WTC11 (cell line): ENCODE measurements around the gene THRSP. TPM values are rescaled to one million over a fixed set of nuclear protein-coding genes. Genes with fewer than 3 reads are reported as not detected.

Source experiments
- ATAC-seq: fragments of 200-7000 bp; cut with Tn5 transposase; 2 replicates; pipeline ENCODE4 v1.10.0; 2021; ENCODE audit warnings: mild to moderate bottlenecking, moderate library complexity
- CTCF ChIA-PET: fragments of 300-600 bp; sonication (Branson Sonifier 250); formaldehyde crosslinking; loops from one replicate; lab custom pipeline; 2021; ENCODE audit warnings: antibody characterized with exemption; lab: Charles Lee
- POLR2A ChIA-PET: fragments of 350-600 bp; sonication (Branson Sonifier 250); formaldehyde crosslinking; loops from one replicate; lab custom pipeline; 2021; ENCODE audit warnings: antibody characterized with exemption; lab: Charles Lee
- DNase-seq: peaks from one replicate; pipeline ENCODE4 v3.0.0; 2021; ENCODE audit warnings: low spot score
- H3K27ac Mint-ChIP-seq: 2 replicates; pipeline ENCODE4 v1.8.0; 2021; ENCODE audit warnings: mixed read lengths
- H3K27me3 Mint-ChIP-seq: 2 replicates; pipeline ENCODE4 v1.8.0; 2021; ENCODE audit warnings: low read depth, mild to moderate bottlenecking, moderate library complexity, mixed read lengths
- H3K36me3 Mint-ChIP-seq: 2 replicates; pipeline ENCODE4 v1.8.0; 2021; ENCODE audit warnings: mixed read lengths
- H3K4me1 Mint-ChIP-seq: 2 replicates; pipeline ENCODE4 v1.8.0; 2022; ENCODE audit warnings: mixed read lengths
- H3K4me3 Mint-ChIP-seq: 2 replicates; pipeline ENCODE4 v1.8.0; 2021; ENCODE audit warnings: mild to moderate bottlenecking, moderate library complexity, mixed read lengths
- H3K9me3 Mint-ChIP-seq: 2 replicates; pipeline ENCODE4 v1.8.0; 2021; ENCODE audit warnings: mixed read lengths
- CREM ChIP-seq: sonication (generic); formaldehyde crosslinking; IDR thresholded peaks from 2 replicates; pipeline ENCODE4 v1.8.1; 2022; ENCODE audit warnings: mild to moderate bottlenecking, missing genetic modification reagents, moderate library complexity
- FOXJ3 ChIP-seq: sonication (generic); formaldehyde crosslinking; IDR thresholded peaks from 2 replicates; pipeline ENCODE4 v1.9.0; 2021; ENCODE audit warnings: missing genetic modification reagents, mild to moderate bottlenecking, borderline replicate concordance
- FOXK1 ChIP-seq: sonication (generic); formaldehyde crosslinking; IDR thresholded peaks from 2 replicates; pipeline ENCODE4 v1.8.0; 2022; ENCODE audit warnings: mild to moderate bottlenecking, moderate library complexity, missing genetic modification reagents
- FOXP1 ChIP-seq: sonication (generic); formaldehyde crosslinking; IDR thresholded peaks from 2 replicates; pipeline ENCODE4 v1.8.0; 2022; ENCODE audit warnings: missing genetic modification reagents, mild to moderate bottlenecking, moderate library complexity, borderline replicate concordance
- GABPB1 ChIP-seq: sonication (generic); formaldehyde crosslinking; IDR thresholded peaks from 2 replicates; pipeline ENCODE4 v1.8.1; 2023; ENCODE audit warnings: mild to moderate bottlenecking, missing genetic modification reagents
- GRHL2 ChIP-seq: fragments of 250-450 bp; sonication (Bioruptor Pico); IDR thresholded peaks from 2 replicates; pipeline ENCODE4 v1.8.0; 2022; ENCODE audit warnings: mild to moderate bottlenecking, moderate library complexity; ENCODE audit not compliant: insufficient replicate concordance, severe bottlenecking
- HMGA2 ChIP-seq: fragments of 250-450 bp; sonication (Bioruptor Pico); IDR thresholded peaks from 2 replicates; pipeline ENCODE4 v1.4.0; 2021; ENCODE audit warnings: mild to moderate bottlenecking, moderate library complexity
- IRF2 ChIP-seq: sonication (generic); formaldehyde crosslinking; IDR thresholded peaks from 2 replicates; pipeline ENCODE4 v1.8.0; 2022; ENCODE audit warnings: low read depth, missing genetic modification reagents, borderline replicate concordance
- JUN ChIP-seq: sonication (generic); formaldehyde crosslinking; IDR thresholded peaks from 2 replicates; pipeline ENCODE4 v1.8.0; 2023; ENCODE audit warnings: mild to moderate bottlenecking, missing genetic modification reagents
- MXD4 ChIP-seq: fragments of 250-450 bp; sonication (Bioruptor Pico); IDR thresholded peaks from 2 replicates; pipeline ENCODE4 v1.8.0; 2021; ENCODE audit warnings: mild to moderate bottlenecking, moderate library complexity, borderline replicate concordance
- NFE2L1 ChIP-seq: sonication (generic); formaldehyde crosslinking; IDR thresholded peaks from 2 replicates; pipeline ENCODE4 v1.8.1; 2023; ENCODE audit warnings: missing genetic modification reagents
- NR1H2 ChIP-seq: sonication (generic); formaldehyde crosslinking; IDR thresholded peaks from 2 replicates; pipeline ENCODE4 v1.9.0; 2021; ENCODE audit warnings: mild to moderate bottlenecking, moderate library complexity, missing genetic modification reagents
- NR2C2 ChIP-seq: sonication (generic); formaldehyde crosslinking; IDR thresholded peaks from 2 replicates; pipeline ENCODE4 v1.8.0; 2022; ENCODE audit warnings: mild to moderate bottlenecking, missing genetic modification reagents
- NR3C1 ChIP-seq: sonication (generic); formaldehyde crosslinking; conservative IDR thresholded peaks from 2 replicates; pipeline ENCODE4 v1.8.1; 2023; ENCODE audit warnings: low read depth, mild to moderate bottlenecking, missing genetic modification reagents
- OVOL2 ChIP-seq: fragments of 250-450 bp; sonication (Bioruptor Pico); IDR thresholded peaks from 2 replicates; pipeline ENCODE4 v1.9.0; 2021; ENCODE audit warnings: mild to moderate bottlenecking, borderline replicate concordance
- RELA ChIP-seq: sonication (generic); formaldehyde crosslinking; IDR thresholded peaks from 2 replicates; pipeline ENCODE4 v1.8.1; 2022; ENCODE audit warnings: missing genetic modification reagents, mild to moderate bottlenecking, borderline replicate concordance
- SMAD4 ChIP-seq: sonication (generic); formaldehyde crosslinking; IDR thresholded peaks from 2 replicates; pipeline ENCODE4 v1.8.0; 2022; ENCODE audit warnings: mild to moderate bottlenecking, missing genetic modification reagents
- TP53 ChIP-seq: sonication (generic); formaldehyde crosslinking; IDR thresholded peaks from 2 replicates; pipeline ENCODE4 v1.8.1; 2023; ENCODE audit warnings: mild to moderate bottlenecking, missing genetic modification reagents
- ZBTB21 ChIP-seq: sonication (generic); formaldehyde crosslinking; IDR thresholded peaks from 2 replicates; pipeline ENCODE4 v1.8.1; 2023; ENCODE audit warnings: mild to moderate bottlenecking, missing genetic modification reagents, borderline replicate concordance
- ZNF232 ChIP-seq: sonication (generic); formaldehyde crosslinking; IDR thresholded peaks from 2 replicates; pipeline ENCODE4 v1.8.0; 2022; ENCODE audit warnings: mild to moderate bottlenecking, missing genetic modification reagents
- ZNF263 ChIP-seq: sonication (generic); formaldehyde crosslinking; IDR thresholded peaks from 2 replicates; pipeline ENCODE4 v1.8.1; 2022; ENCODE audit warnings: low read depth, mild to moderate bottlenecking, moderate library complexity, missing genetic modification reagents
- ZNF317 ChIP-seq: sonication (generic); formaldehyde crosslinking; IDR thresholded peaks from 2 replicates; pipeline ENCODE4 v1.8.1; 2023; ENCODE audit warnings: low read depth, mild to moderate bottlenecking, moderate library complexity, missing genetic modification reagents, borderline replicate concordance
- ZNF416 ChIP-seq: fragments of 250-450 bp; sonication (Bioruptor Pico); IDR thresholded peaks from 2 replicates; pipeline ENCODE4 v1.9.0; 2021; ENCODE audit warnings: mild to moderate bottlenecking, inconsistent platforms
- ZNF671 ChIP-seq: fragments of 250-450 bp; sonication (Bioruptor Pico); IDR thresholded peaks from 2 replicates; pipeline ENCODE4 v1.8.0; 2021; ENCODE audit warnings: mild to moderate bottlenecking
- total RNA-seq: library from RNA; stranded (reverse); gene quantifications from 3 replicates; pipeline ENCODE4 v1.2.3, GENCODE V29; 2021
- TF ChIP-seq, protein P1 (sequence below): fragments of 200-600 bp; IDR thresholded peaks from 2 replicates; pipeline ENCODE4 v1.8.0; 2022; ENCODE audit warnings: antibody characterized with exemption
- TF ChIP-seq, protein P2 (sequence below): sonication (generic); formaldehyde crosslinking; IDR thresholded peaks from 2 replicates; pipeline ENCODE4 v1.8.0; 2022; ENCODE audit warnings: mild to moderate bottlenecking, missing genetic modification reagents
- TF ChIP-seq, protein P3 (sequence below): sonication (generic); formaldehyde crosslinking; IDR thresholded peaks from 2 replicates; pipeline ENCODE4 v1.8.0; 2022; ENCODE audit warnings: mild to moderate bottlenecking, missing genetic modification reagents
- TF ChIP-seq, protein P4 (sequence below): sonication (generic); formaldehyde crosslinking; IDR thresholded peaks from 2 replicates; pipeline ENCODE4 v1.8.1; 2022; ENCODE audit warnings: mild to moderate bottlenecking, missing genetic modification reagents, moderate library complexity, borderline replicate concordance

Gene THRSP
- total RNA-seq, 1 experiment from 2014 or later, result not detected

DNA sequence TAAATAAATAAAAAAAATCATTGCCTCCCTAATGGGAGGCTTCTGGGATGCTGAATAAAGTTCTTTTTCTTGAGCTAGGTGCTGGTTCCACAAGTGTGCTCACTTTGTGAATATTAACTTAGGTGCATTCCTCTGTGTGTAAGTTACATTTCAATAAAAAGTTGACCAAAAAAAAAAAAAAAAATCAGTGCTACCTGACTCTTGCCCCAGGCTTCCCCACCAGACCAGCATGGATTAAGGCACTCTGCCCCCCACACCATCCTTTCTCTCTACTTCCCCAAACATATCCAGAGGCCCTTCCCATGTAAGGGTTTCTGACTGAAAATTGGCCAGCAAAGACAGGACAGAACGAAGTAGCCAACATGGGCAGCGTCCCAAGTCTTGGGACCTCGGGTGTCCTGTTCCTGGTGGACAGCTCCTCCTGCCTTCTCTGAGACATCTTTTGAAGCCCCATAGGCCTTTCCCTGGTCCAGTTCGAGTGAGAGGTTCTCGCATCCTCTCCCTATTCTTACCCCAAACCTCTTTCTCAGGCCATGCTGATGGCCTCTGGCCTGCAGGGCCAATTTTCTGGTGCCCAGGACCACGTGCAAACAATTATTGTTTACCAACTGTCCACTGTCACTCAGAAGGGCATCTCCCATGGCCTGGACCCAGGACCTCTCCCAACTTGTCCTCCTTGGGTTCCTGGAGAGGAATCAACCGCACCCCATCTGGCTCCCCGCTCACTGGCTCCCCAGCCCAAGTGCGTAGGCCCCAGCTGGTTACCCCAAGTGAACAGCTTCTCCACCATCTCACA, 25.6 kb upstream of the THRSP start:
- ATAC-seq (no peak), DNase-seq (no peak)
- Mint-ChIP-seq H3K9me3 (peaks cover 4% of the 10 kb centered on the region; the same call in 1 of the 2 replicates), H3K36me3 (no peaks in the 10 kb centered on the region; the same call in 1 of the 2 replicates), H3K4me3 (no peak overlapping the region), H3K27me3 (no peaks in the 10 kb centered on the region), H3K4me1 (peaks cover 14% of the 10 kb centered on the region), H3K27ac (no peak overlapping the region)
- TF ChIP-seq JUN (CRISPR knock-in tag), result no peak
- TF ChIP-seq, protein P1, sequence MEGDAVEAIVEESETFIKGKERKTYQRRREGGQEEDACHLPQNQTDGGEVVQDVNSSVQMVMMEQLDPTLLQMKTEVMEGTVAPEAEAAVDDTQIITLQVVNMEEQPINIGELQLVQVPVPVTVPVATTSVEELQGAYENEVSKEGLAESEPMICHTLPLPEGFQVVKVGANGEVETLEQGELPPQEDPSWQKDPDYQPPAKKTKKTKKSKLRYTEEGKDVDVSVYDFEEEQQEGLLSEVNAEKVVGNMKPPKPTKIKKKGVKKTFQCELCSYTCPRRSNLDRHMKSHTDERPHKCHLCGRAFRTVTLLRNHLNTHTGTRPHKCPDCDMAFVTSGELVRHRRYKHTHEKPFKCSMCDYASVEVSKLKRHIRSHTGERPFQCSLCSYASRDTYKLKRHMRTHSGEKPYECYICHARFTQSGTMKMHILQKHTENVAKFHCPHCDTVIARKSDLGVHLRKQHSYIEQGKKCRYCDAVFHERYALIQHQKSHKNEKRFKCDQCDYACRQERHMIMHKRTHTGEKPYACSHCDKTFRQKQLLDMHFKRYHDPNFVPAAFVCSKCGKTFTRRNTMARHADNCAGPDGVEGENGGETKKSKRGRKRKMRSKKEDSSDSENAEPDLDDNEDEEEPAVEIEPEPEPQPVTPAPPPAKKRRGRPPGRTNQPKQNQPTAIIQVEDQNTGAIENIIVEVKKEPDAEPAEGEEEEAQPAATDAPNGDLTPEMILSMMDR, result no peak
- TF ChIP-seq, protein P2, sequence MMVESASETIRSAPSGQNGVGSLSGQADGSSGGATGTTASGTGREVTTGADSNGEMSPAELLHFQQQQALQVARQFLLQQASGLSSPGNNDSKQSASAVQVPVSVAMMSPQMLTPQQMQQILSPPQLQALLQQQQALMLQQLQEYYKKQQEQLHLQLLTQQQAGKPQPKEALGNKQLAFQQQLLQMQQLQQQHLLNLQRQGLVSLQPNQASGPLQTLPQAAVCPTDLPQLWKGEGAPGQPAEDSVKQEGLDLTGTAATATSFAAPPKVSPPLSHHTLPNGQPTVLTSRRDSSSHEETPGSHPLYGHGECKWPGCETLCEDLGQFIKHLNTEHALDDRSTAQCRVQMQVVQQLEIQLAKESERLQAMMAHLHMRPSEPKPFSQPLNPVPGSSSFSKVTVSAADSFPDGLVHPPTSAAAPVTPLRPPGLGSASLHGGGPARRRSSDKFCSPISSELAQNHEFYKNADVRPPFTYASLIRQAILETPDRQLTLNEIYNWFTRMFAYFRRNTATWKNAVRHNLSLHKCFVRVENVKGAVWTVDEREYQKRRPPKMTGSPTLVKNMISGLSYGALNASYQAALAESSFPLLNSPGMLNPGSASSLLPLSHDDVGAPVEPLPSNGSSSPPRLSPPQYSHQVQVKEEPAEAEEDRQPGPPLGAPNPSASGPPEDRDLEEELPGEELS (CRISPR knock-in tag), result no peak
- TF ChIP-seq SMAD4 (CRISPR knock-in tag), result no peak
- TF ChIP-seq NR1H2 (CRISPR knock-in tag), result no peak
- TF ChIP-seq ZNF232 (CRISPR knock-in tag), result no peak
- TF ChIP-seq NFE2L1 (CRISPR knock-in tag), result no peak
- no peak for TF ChIP-seq GABPB1 (CRISPR knock-in tag)
- no peak for TF ChIP-seq CREM (CRISPR knock-in tag)
- no peak for TF ChIP-seq ZNF671 (CRISPR knock-in tag)
- no peak for TF ChIP-seq FOXK1 (CRISPR knock-in tag)
- TF ChIP-seq NR2C2, result no peak
- no peak for TF ChIP-seq MXD4 (CRISPR knock-in tag)
- TF ChIP-seq TP53 (CRISPR knock-in tag), result no peak
- TF ChIP-seq ZNF317 (CRISPR knock-in tag), result no peak
- no peak for TF ChIP-seq IRF2 (CRISPR knock-in tag)
- TF ChIP-seq ZNF416 (CRISPR knock-in tag), result no peak
- TF ChIP-seq RELA (CRISPR knock-in tag), result no peak
- TF ChIP-seq FOXP1 (CRISPR knock-in tag), result no peak
- ChIA-PET POLR2A (no interaction called here), CTCF (interaction anchor here (8.3 kb wide), 1 partner anchor 7 kb away, joined by 46 read pairs; no protein-coding TSS in a partner anchor)

DNA sequence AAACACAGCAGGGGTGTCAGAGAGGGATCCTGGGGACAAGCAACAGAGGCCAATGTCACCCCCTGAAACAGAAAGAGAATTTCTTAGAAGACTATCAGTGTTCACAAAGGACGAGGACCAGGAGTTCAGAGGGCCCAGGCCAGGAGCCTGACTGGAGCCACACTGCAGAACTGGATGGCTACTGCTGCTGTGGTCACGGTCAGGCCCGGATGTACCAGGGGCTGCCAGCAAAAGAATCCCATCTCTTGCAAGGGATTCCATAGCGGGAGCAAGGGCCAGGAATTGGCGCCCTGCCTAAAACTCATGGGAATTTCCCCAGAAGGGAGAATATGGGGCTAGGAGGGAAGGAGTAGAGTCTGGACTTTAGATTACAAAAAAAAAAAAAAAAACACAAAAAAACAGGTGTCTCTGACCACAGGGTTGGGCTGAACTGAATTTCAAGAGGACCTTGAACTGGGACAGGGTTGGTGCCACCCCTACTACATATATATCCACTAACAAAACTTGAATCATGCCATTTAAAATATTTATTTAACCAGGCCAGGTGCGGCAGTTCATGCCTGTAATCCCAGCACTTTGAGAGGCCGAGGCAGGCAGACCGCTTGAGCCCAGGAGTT, 24.9 kb upstream of the THRSP start:
- H3K27ac Mint-ChIP-seq, result no peak overlapping the region
- ATAC-seq (no peak), DNase-seq (no peak)
- peaks cover 5% of the 10 kb centered on the region; the same call in 1 of the 2 replicates for H3K27me3 Mint-ChIP-seq
- peaks cover 14% of the 10 kb centered on the region for H3K4me1 Mint-ChIP-seq
- CTCF ChIA-PET, result no interaction called here
- no peaks in the 10 kb centered on the region; the same call in 1 of the 2 replicates for H3K36me3 Mint-ChIP-seq
- H3K9me3 Mint-ChIP-seq, result peaks cover 4% of the 10 kb centered on the region; the same call in 1 of the 2 replicates
- POLR2A ChIA-PET, result no interaction called here
- no peak overlapping the region for H3K4me3 Mint-ChIP-seq
- TF ChIP-seq HMGA2 (no peak), NR2C2 (no peak), GRHL2 (no peak), ZNF263 (CRISPR knock-in tag) (no peak), NR3C1 (CRISPR knock-in tag) (no peak), FOXK1 (CRISPR knock-in tag) (no peak), OVOL2 (CRISPR knock-in tag) (no peak), ZBTB21 (no peak), FOXJ3 (CRISPR knock-in tag) (no peak)
- TF ChIP-seq, protein P3, sequence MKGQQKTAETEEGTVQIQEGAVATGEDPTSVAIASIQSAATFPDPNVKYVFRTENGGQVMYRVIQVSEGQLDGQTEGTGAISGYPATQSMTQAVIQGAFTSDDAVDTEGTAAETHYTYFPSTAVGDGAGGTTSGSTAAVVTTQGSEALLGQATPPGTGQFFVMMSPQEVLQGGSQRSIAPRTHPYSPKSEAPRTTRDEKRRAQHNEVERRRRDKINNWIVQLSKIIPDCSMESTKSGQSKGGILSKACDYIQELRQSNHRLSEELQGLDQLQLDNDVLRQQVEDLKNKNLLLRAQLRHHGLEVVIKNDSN (CRISPR knock-in tag), result no peak
- TF ChIP-seq, protein P2 (CRISPR knock-in tag), result no peak
- TF ChIP-seq, protein P4, sequence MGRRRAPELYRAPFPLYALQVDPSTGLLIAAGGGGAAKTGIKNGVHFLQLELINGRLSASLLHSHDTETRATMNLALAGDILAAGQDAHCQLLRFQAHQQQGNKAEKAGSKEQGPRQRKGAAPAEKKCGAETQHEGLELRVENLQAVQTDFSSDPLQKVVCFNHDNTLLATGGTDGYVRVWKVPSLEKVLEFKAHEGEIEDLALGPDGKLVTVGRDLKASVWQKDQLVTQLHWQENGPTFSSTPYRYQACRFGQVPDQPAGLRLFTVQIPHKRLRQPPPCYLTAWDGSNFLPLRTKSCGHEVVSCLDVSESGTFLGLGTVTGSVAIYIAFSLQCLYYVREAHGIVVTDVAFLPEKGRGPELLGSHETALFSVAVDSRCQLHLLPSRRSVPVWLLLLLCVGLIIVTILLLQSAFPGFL (CRISPR knock-in tag), result no peak
